Muscle layer of colon (tissue), 2 donors: ENCODE data around the gene RNU6-9.

ENCODE experiments used
- H3K27ac ChIP-seq: one replicate; pipeline ENCODE4 v1.7.0; 2013; ENCODE audit warnings: low read depth, mild to moderate bottlenecking, low read length, moderate library complexity
- H3K27me3 ChIP-seq, 2 donors: one replicate each; pipeline ENCODE4 v1.7.0; 2013; ENCODE audit warnings: low read length in 2 of 2, mild to moderate bottlenecking in 2 of 2; ENCODE audit not compliant: insufficient read depth in 2 of 2, control insufficient read depth in 1 of 2
- H3K36me3 ChIP-seq: one replicate; pipeline ENCODE4 v1.7.0; 2013; ENCODE audit warnings: mild to moderate bottlenecking, low read length; ENCODE audit not compliant: insufficient read depth
- H3K4me1 ChIP-seq: one replicate; pipeline ENCODE4 v1.7.0; 2013; ENCODE audit warnings: mild to moderate bottlenecking, low read length; ENCODE audit not compliant: insufficient read depth
- H3K4me3 ChIP-seq, 2 donors: one replicate each; pipeline ENCODE4 v1.7.0; 2013; ENCODE audit warnings: low read length in 2 of 2, low read depth in 1 of 2, mild to moderate bottlenecking in 1 of 2, moderate library complexity in 1 of 2
- H3K9ac ChIP-seq: one replicate; pipeline ENCODE4 v1.7.0; 2013; ENCODE audit warnings: low read length
- H3K9me3 ChIP-seq: one replicate; pipeline ENCODE4 v1.7.0; 2013; ENCODE audit warnings: mild to moderate bottlenecking, low read length
- donor health status: abdominal sarcoma.
- donor health status: Adenocarcinoma of cecum.

Gene RNU6-9

DNA sequence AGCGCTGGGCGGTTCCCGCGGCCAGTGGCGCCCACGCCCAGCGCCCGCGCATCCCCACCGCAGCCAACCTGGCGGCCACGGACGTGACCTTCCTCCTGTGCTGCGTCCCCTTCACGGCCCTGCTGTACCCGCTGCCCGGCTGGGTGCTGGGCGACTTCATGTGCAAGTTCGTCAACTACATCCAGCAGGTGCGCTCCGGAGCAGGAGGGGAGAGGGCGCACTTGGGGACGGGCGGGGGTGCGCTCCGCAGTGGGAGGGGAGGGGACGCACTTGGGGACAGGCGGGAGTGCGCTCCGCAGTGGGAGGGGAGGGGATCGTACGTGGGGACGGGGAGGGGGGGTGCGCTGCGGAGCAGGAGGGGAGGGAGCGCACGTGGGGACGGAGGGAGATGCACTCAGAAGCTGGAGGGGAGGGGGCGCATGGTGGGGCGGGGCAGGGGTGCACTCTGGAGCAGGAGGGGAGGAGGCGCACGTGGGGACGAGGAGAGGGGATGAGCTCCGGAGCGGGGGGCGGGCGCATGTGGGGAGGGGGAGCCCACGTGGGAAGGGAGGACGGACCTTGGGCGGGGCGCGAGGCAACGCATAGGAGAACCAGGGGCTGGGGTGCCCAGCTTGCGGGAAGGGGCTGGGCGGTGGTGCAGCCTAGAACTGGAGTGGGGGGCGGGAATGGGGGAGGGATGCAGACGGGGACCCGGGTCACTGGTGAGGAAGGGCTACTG lies 25.4 kb downstream of the RNU6-9 start:
- no peak overlapping the region for H3K4me3 ChIP-seq
- no peak overlapping the region for H3K27ac ChIP-seq
- H3K9ac ChIP-seq, result no peak overlapping the region
- H3K4me1 ChIP-seq, result peaks cover 15% of the 10 kb centered on the region
- H3K36me3 ChIP-seq, result no peaks in the 10 kb centered on the region
- peaks cover 22 to 46% of the 10 kb centered on the region in 2 donors for H3K27me3 ChIP-seq
- H3K9me3 ChIP-seq, result no peaks in the 10 kb centered on the region

DNA sequence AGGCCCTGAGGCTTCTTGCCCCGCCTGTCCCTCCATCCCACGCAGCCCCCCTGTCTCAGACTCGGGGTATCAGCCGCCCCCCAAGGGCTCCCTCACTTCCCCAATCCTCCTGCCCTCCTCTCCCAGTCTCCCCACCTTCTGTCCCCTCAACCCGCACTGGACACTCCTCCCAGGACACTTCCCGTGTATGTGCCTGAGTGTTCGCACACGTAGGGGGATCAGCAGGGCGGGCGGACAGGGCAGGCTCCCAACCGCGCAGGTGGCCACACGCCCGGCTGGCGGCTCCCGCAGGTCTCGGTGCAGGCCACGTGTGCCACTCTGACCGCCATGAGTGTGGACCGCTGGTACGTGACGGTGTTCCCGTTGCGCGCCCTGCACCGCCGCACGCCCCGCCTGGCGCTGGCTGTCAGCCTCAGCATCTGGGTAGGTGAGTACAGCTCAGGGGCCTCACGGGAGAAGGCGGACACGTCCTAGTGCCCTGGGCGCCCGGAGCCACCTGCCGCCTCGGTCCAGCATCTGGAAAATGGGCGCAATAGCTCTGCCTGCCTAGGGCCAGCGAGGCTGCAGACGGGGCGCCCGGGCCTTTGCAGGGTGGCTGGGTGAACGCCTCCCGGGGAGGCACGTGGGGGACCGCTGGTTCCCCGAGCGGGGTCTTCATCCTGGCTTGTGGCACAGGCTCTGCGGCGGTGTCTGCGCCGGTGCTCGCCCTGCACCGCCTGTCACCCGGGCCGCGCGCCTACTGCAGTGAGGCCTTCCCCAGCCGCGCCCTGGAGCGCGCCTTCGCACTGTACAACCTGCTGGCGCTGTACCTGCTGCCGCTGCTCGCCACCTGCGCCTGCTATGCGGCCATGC lies 26.1 kb downstream of the RNU6-9 start:
- no peak overlapping the region for H3K9ac ChIP-seq

DNA sequence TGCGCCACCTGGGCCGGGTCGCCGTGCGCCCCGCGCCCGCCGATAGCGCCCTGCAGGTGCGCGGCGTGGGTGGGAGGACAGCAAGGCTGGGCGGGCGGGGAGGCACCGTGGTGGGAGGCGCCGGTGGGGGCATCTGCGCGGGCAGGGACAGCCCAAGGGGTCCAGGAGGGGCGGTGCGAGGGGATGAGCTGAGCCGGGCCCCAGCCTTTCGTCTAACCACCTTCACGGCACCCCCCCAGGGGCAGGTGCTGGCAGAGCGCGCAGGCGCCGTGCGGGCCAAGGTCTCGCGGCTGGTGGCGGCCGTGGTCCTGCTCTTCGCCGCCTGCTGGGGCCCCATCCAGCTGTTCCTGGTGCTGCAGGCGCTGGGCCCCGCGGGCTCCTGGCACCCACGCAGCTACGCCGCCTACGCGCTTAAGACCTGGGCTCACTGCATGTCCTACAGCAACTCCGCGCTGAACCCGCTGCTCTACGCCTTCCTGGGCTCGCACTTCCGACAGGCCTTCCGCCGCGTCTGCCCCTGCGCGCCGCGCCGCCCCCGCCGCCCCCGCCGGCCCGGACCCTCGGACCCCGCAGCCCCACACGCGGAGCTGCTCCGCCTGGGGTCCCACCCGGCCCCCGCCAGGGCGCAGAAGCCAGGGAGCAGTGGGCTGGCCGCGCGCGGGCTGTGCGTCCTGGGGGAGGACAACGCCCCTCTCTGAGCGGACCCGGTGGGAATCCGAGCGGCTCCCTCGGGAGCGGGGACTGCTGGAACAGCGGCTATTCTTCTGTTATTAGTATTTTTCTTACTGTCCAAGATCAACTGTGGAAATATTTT lies 27.0 kb downstream of the RNU6-9 start:
- Histone ChIP-seq H3K27ac (no peak overlapping the region), H3K27me3 (peaks cover 22 to 46% of the 10 kb centered on the region in 2 donors), H3K36me3 (no peaks in the 10 kb centered on the region), H3K4me3 (no peak overlapping the region), H3K9me3 (no peaks in the 10 kb centered on the region), H3K4me1 (peaks cover 14% of the 10 kb centered on the region), H3K9ac (no peak overlapping the region)

More for the DNA sequence above, 26.1 kb downstream of the RNU6-9 start:
- Histone ChIP-seq H3K27me3 (peaks cover 22 to 46% of the 10 kb centered on the region in 2 donors), H3K4me1 (peaks cover 14% of the 10 kb centered on the region), H3K4me3 (no peak overlapping the region), H3K27ac (no peak overlapping the region), H3K9me3 (no peaks in the 10 kb centered on the region), H3K36me3 (no peaks in the 10 kb centered on the region)

DNA sequence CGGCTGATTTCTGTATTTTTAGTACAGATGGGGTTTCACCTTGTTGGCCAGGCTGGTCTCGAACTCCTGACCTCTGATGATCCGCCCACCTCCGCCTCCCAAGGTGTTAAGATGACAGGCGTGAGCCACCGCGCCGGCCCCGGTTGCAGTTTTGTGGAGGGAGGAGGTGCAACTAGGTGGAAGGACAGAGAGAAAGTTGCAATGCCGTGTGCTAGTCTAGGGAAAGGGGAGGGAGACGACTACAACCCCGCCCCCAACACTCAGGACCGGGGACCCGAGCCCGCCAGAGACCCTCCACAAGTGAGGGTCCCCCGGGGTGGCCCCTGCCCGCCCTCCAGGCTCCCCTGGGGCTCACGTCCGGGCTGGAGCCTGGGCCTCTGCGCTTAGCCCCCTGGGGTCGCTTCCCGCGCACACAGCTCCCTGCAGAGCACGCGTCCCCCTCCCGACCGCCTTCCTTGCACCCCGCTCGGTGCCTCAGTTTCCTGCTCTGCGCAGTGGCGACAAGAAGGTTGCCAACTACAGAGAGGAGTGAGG lies 31.3 kb downstream of the RNU6-9 start:
- no peak overlapping the region for H3K27ac ChIP-seq
- H3K9ac ChIP-seq, result no peak overlapping the region
- H3K36me3 ChIP-seq, result no peaks in the 10 kb centered on the region
- H3K4me3 ChIP-seq, result peak overlapping the region; percentile 68 to 85
- no peaks in the 10 kb centered on the region for H3K9me3 ChIP-seq
- H3K4me1 ChIP-seq, result peaks cover 9% of the 10 kb centered on the region
- H3K27me3 ChIP-seq, result peaks cover 10 to 19% of the 10 kb centered on the region in 2 donors

DNA sequence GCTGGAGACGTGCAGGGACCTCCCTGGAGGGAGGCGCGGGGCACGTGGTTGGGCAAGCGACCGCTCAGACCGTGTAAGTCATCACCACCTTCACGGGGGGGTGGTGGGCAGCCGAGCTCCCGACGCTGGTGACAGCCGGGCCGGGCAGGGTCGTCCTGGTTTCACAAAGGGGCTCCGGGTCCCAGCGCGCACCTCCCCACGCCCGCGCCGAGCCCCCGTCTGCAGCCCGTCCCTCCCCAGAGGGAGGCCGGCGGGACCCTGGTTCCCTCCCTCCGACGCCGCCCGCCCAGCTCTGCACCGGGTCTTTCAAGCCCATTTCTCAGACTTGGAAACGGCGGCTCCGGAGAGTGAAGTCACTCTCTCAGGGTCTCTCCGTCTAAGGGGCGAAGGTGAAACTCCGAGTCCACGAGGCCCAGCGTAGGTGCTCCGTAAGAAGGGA lies 31.8 kb downstream of the RNU6-9 start:
- no peak overlapping the region for H3K9ac ChIP-seq

DNA sequence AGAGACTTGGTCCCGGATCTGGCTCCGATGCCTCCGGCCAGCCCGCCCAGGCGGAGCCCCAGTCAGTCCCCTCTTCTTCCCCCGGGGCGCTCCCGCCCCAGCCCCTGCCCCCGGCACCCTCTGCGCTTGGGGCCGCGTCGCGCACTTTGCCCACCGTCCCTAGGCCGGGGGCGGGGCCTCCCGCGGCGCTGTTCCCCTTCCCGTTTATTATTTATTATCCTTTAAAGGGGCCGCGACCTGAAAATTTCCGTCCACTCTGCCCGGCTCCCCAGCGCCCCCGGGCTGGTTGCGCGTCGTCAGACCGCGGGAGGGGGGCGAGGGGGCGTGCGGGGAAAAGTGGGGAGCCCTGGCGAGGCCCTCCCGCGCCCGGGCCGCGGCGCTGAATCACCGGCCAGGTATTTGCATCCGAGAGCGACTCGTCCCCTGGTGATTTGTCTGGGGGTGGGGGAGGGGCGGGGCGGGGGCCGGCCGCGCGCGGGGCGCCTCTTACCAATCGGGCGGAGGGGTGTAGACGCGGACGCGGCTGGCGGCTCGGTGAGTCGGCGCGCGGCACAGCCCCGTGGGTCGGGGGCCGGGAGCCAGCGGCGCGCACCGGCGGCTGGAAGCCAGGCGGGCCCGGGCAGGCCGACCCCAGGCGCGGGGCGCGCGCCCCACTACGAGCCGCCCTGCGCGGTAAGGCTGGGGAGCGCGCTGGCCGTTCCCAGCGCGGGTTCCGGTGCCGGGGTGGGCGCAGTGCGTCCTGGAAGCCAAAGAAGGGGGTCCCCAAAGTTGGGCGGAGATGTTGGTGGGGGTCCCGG lies 32.4 kb downstream of the RNU6-9 start, which contains the start of gene ARID3A:
Gene ARID3A, plus strand, starts transcription at position 510 of the 797 bp plus-strand sequence. CDS start 3,494 bp downstream, outside the sequence.
- H3K27ac ChIP-seq, result peak within 1 kb of the TSS; percentile 84
- H3K9me3 ChIP-seq, result no peaks in the 10 kb centered on the region
- H3K4me1 ChIP-seq, result peaks cover 6% of the 10 kb centered on the region
- no peaks in the 10 kb centered on the region for H3K36me3 ChIP-seq
- peaks cover 8% of the 10 kb centered on the region in 2 donors for H3K27me3 ChIP-seq
- peak within 1 kb of the TSS; percentile 80 to 85 for H3K4me3 ChIP-seq
- H3K9ac ChIP-seq, result peak within 1 kb of the TSS; percentile 39

More for the DNA sequence above, 31.8 kb downstream of the RNU6-9 start:
- H3K27me3 ChIP-seq, result peaks cover 8 to 14% of the 10 kb centered on the region in 2 donors
- H3K9me3 ChIP-seq, result no peaks in the 10 kb centered on the region
- no peaks in the 10 kb centered on the region for H3K36me3 ChIP-seq
- H3K4me3 ChIP-seq, result peak overlapping the region; percentile 68 to 85
- H3K4me1 ChIP-seq, result peaks cover 9% of the 10 kb centered on the region
- peak overlapping the region; percentile 84 for H3K27ac ChIP-seq

DNA sequence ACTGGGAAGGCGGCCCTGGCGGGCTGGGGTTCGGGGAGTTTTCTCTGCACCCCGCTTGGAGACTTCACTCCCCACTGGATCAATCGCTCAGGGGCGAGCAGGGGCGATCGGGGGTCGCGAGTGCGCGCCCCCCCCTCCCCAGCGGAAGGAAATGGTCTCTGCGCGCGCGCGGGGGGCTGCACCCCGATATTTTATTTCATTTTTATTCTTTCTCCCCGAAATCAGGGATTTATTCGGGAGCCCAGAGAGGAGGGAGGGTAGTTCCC lies 33.0 kb downstream of the RNU6-9 start:
- Histone ChIP-seq H3K27ac (peak overlapping the region; percentile 81), H3K36me3 (no peaks in the 10 kb centered on the region), H3K4me1 (peaks cover 5% of the 10 kb centered on the region), H3K9ac (peak overlapping the region; percentile 39), H3K9me3 (no peaks in the 10 kb centered on the region), H3K4me3 (peak overlapping the region; percentile 70 to 80), H3K27me3 (peaks cover 2% of the 10 kb centered on the region in 2 donors)

DNA sequence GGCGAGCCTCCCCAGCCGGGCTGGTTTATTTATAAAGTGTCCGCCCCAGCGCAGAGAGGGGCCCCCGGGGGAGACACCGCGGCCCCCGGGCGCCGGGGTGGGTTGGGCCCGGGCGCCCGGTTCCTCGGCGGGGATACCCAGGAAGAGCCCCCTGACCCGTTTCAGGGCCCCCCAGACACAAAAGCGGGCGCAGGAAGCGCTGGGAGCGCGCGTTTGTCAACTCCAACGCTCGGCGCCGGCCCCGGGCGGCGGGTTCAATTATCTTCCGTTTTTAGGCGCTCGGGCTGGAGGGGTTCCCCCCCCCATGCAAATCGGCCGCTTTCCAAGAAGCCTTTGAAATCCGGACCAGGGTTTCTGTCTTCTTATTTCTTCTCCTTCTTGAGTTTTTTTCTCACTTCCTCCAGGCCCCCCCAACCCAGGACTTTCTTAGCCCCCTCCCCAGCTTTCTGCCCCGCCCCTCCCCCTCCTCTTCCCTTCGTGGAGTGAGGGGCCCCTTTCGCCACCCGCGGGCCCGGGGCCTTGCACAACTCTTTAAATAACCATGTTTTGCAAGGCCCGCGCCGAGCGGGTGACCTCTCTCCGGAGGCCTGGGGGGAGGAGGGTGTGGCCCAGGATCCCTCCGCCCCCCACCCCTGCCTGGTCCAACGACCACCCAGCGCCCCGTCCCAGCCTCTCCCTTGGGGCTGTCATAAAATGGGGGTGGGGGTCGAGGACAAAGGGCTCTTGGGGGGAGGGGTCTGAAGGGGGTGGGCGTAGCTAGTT lies 33.5 kb downstream of the RNU6-9 start:
- Histone ChIP-seq H3K27me3 (no peaks in the 10 kb centered on the region), H3K9me3 (no peaks in the 10 kb centered on the region), H3K27ac (peak overlapping the region; percentile 81), H3K4me1 (peaks cover 5% of the 10 kb centered on the region), H3K4me3 (peak overlapping the region; percentile 70 to 80), H3K9ac (peak overlapping the region; percentile 39), H3K36me3 (no peaks in the 10 kb centered on the region)

DNA sequence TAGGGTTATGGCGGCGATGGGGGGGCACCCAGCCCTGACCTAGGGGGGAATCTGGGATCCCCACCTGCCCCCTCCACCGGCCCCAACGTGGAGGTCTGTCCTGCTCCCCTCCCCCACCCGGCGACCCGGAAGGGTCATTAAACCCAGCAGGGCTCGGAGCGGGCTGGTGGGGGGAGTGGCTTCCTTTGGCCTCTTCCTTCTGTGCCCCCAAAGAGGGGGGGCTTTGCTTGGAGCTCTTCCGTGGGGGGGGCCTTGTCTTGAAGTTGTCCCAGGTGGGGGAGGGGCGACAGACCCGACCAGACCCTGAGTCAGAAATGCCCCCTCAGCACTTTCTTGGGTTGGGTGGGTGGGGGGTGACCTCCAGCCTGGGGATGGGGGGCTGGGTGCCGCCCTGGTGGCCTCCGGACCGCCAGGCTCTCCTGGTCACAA lies 34.1 kb downstream of the RNU6-9 start:
- Histone ChIP-seq H3K9me3 (no peaks in the 10 kb centered on the region), H3K27me3 (no peaks in the 10 kb centered on the region), H3K9ac (no peak overlapping the region), H3K36me3 (no peaks in the 10 kb centered on the region), H3K27ac (peak overlapping the region; percentile 81), H3K4me1 (peaks cover 5% of the 10 kb centered on the region), H3K4me3 (peak overlapping the region; percentile 70 to 80)
